HG03442 (cell line): Measurements from ENCODE around the gene SAP25.

Experiments used
- ATAC-seq: cut with Tn5 transposase; IDR thresholded peaks from one replicate; pipeline ENCODE4 v1.9.1; 2021; ENCODE audit warnings: mild to moderate bottlenecking, moderate library complexity; ENCODE audit not compliant: unreplicated experiment

The SAP25 gene

DNA sequence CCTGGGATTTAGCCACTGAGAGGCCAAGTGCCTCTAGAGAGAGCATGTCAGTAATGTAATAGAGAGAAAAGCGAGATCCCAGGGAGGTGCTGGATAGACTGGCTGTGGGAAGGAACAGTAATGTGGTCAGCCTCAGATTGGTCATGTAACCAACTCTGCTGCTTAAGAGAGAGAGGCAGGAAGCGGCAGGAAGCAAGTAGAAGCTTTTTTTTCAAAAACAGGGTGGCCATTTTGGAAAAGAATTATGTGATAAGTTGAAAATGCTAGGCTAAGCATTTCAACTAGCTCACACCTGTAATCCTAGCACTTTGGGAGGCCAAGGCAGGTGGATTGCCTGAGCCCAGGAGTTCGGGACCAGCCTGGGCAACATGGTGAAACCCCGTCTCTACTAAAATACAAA is 24.7 kb upstream of the SAP25 start:
- no peak for ATAC-seq

DNA sequence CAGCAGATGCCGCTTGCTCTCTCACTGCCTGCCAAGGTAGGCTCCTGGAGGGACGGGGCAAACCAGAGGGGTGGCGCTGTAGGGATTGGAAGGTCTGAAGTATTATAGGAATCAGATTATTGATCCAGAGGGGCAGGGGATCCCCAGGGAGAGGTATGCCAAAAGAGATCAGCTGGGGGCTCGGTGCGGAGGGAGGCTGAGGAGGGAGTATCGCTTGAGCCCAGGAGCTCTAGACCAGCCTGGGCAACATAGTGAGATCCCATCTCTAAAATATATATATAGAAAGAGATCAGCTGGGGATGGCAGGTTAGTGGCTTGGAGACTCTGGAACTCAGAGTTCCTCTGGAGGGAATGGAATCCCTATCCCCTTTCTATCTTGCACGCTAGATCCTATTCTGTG is 21.5 kb upstream of the SAP25 start:
- ATAC-seq = no peak

DNA sequence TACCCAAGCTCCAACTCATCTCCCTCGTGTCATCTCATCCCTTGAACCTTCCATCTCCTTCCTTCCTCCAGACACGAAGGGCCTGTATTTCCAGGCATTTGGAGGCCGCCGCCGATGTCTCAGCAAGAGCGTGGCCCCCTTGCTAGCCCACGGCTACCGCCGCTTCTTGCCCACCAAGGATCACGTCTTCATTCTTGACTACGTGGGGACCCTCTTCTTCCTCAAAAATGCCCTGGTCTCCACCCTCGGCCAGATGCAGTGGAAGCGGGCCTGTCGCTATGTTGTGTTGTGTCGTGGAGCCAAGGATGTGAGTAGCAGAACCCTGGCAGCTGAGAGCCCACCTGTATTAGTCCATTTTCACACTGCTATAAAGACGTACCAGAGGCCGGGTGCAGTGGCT is 17.9 kb upstream of the SAP25 start:
- no peak for ATAC-seq

DNA sequence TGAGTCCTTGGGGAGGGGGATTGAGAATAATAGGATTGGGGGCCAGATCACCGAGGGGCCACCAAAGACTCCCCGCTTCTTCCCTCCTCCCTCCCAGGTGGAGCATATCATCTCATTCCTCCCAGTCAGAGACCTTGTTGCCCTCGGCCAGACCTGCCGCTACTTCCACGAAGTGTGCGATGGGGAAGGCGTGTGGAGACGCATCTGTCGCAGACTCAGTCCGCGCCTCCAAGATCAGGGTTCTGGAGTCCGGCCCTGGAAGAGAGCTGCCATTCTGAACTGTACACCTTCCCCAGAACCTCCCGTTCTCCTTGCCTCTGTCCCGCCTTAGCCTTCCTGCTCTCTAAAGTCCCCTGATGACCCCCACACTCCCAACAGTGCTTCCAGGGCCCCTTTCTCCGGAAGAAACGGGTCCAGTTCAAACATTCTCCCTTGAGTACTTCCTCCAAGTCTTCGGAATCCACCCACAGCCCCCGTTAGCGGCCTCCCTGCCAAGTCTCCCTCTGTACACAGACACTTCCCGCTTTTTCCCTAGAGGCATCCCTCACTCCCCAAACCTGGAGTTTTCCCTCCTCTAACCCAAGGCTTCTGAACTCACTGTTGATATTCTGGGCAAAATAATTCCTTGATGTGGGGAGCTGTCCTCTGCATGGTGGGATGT is 16.5 kb upstream of the SAP25 start:
- ATAC-seq = no peak

DNA sequence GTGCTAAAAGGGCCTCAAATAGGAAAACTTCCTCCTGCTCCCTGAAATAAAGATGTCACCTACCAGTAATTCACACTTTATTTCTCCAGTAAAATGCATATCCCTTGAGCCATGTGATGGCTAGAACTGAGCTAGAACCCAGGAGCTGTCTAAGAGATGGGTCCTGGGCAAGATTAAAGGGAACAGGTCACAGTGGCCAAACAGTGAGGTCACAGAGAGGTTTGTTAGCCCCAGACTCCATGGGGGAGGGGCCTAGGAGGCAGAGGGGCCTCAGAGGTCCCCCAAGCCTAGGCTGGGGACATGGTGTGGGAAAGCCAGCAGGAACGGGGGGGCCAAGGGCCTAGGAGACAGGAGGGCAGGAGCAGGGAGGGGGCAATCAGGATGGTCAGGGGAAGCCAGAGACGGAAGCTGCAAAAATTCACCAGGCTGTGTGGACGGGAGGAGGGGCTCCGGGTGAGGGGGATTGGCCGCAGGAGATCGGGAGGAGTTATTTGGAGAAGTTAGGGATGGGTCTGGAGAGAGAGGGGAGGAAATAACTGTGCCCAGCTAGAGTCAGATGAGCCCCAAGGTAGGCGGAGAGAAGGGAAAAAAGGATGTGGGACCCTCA is 15.7 kb upstream of the SAP25 start:
- ATAC-seq = no peak

DNA sequence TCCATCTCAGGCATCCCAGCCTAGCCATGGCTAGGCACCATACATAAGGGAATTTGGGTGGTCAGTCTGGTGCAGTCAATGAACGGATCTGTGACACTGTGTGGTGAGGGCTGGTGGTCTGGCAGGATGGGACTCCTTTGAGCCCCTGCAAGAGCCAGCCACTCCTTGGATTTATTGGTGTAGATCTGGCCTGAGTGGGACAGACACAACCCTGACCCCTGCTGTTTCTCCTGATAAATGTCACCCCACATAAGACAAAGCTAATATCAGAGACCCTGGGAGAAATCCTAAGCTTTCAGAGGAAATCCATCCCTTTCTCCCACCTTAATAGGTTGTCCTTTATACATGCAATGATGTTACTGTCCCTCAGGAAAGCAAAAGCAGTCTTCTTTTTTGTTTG is 14.7 kb upstream of the SAP25 start:
- no peak for ATAC-seq

DNA sequence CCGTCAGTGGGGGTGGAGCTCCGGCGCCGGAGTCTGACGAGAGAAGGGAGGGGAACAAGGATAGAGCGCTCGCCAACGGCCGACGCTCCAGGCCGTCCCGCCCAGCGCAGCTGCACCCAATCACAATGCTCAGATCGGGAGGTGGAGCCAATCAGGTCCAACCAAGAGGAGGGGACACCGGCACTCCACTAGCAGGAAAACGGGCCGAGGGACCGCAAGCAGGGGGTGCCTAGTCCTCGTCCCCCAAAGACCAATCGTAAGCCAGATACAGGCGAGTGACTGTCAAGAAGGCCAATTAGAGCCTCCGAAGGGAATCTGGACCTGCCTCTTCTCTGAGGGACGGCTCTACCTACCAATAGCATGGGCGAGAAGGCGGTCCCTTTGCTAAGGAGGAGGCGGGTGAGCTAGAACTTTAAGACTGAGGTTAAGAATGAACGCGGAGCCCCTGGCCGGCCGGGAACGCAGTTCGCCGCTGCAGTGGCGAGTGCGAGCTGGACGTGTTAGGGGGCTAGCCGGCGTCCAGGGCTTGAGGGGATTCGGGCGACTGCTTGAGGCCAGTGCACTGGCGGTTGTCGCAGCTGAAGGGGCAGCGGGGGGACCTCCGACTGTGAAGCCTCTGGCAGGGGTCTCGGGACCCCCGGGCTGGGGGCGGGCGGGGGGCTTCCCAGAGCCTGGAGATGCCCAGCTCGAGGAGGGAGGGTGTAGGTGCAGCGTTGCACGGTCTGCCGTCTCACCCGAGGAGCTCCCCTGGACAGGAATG is 12.7 kb upstream of the SAP25 start, which contains the start of gene FBXO24:
TSS of gene FBXO24 (plus strand) at position 63 of the 760 bp plus-strand sequence. CDS start at position 361, 298 bp downstream.
- ATAC-seq = peak; percentile 83

DNA sequence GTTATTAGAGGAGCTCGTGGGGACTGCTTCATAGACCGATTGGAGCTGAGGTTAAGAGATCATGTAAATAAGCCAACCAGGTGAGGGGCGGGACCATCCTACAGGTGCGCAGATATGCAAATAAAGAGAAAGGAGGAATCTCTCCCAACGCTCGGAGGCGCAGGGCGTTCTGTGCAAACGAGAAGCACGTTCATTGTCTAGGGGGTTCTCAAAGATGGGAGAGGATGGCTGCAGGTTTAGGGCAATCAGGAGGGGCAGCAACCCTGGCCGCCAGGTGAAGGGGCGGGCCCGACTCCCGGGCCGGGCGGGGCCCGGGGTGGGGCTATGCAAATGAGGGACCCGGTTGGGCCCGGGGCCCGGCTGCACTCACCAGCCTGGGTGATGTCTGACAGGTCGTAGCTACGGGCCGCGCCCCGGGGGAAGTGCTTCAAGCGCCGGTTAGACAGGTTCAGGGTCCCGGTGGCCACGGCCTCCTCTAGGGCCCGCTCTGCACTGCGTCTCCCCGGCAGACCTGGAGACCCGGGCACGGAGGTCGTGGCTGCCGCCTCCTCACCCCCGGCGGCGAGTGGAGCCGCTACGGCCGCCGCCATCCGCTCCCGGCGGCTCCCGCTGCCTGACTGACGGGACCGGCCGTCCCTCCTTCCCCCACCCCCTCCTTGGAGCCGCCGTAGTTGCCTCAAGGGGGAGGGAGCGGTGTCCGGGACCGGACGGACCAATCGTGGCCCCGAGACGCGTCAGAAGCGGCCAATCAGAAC is 12.0 kb upstream of the SAP25 start, which contains the start of gene LRCH4:
TSS of gene LRCH4 (minus strand) at position 619 of the 755 bp plus-strand sequence. CDS start at position 590, 29 bp downstream.
- ATAC-seq = peak; percentile 20

DNA sequence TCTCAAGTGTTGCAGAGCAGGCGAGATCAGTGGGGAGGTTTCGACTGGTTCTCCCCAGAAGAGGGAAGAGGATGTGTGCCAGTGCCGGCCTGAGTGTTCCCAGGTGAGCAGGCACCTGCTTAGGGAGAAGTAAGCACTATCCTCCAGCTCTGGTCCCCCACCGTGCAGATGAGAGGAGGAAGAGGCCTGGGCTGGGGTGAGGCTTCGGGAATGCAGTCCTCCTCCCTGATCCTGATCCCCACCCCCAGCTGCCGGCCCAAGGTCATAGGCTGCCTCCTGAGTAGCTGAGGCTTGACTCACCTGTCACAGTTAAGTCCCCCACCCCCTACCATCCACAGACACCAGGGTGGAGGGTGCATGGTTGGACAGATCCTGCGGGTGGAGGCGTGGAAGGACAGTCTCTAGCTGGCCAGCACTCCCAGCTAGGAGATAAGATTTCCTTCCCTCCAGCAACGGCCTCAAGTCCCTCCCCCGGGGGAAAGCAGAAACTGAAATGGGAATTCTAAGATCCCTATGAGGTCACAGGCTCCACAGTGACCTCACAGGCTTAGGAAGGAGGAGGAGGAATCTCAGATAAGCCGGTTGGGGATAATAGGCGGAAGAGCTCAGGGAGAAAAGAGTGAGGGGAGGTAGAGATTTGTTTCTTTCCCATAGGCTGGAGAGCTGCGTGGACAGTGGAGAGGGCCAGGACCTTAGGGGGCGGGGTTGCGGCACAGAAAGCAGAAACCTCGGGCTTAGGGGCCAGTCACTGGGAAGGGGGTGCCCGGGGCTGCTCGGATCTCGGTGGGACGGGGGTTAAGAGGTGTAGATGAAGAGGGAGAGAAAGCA is 11.2 kb upstream of the SAP25 start:
- ATAC-seq = no peak

DNA sequence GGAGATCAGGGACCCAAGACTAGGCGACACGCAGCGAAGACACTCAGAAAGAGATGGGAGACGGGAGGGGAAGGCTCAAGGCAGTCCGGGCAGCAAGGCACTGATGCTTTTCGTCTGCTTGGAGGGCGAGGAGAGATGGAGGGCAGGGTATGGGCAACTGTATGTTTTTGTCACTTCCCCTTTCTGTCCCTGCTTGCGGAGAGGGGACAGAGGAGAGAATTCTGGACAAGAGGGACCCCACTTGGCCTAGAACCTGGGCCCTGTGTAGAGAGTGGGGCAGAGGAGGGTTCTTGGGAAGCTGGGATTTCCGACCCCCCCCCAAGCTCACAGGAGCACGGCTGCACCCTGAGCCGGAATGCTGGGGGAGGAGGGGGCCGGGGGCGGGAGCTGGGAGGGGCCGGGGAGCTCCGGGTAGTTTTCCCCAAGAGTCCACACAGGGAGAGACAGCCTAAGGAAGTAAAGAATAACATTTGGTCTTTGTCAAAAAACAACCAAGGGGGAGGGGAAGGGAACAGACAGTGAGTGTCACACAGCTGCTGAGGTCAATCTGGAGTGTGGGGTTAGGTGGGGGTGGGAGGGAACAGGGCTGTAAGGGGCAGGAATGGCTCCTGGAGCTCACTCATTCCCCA is 10.5 kb upstream of the SAP25 start:
- ATAC-seq = no peak

DNA sequence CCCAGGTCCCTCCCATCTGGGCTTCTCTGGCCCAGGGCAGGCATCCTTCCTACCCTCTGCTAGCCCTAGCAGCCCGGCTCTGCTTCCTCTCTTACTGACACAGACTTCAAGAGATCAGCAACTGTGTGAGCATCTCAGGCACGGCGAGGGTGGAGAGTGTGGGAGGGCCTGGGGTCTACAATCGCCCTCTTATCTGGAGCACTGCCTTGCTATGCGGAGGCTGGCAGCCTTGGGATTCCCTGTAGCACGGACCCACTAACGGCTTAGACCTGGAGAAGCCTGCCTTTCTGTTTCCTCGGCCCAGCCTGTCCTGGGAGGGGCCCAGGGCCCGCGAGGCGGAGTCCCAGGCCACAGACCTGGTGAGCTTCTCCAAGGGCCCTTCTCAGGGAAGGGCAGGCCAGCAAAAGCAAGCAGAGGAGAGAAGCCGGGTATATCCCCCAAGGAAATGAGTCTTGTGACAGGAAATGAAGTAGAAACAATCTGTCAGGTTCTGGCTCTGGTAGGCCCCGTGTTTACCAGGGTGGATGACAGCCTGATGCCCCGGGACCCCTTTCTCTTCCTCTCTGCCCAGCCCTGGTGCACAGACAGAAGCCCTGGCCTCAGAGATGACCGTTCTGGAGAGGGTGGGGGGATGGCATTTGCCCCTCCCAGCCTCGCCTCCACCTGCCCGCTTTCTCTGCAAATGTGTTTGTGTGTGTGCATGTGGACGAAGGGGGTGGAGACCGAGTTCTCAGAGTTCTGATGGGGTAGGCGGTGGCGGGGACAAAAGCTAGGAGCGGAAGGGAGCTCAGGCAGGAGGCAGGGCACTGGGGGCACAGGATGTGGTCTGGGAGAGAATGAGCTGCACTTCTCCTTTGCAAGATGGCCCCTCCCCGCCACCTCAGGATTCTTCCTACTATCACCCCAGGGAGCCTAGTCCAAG is 9.7 kb upstream of the SAP25 start:
- ATAC-seq = no peak

DNA sequence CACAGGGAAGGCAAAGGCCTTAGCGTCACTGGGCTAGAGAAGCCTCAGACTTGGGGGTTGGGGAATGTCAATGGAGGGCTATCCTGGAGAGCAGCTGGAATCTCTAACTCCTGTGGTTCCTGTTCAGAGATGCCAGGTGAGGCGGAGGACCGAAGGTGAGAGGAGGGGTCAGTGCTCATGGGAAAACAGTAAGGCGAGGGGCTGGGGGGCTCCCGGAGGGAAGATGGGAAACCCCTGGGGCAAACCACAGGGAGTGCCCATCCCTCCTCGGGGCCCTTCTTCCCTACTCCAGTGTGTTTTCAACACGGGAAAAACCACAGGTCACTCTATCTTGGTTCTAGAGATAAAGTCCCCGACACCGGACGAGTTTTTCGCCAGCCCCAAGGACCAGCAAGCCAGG is 8.9 kb upstream of the SAP25 start:
- no peak for ATAC-seq

DNA sequence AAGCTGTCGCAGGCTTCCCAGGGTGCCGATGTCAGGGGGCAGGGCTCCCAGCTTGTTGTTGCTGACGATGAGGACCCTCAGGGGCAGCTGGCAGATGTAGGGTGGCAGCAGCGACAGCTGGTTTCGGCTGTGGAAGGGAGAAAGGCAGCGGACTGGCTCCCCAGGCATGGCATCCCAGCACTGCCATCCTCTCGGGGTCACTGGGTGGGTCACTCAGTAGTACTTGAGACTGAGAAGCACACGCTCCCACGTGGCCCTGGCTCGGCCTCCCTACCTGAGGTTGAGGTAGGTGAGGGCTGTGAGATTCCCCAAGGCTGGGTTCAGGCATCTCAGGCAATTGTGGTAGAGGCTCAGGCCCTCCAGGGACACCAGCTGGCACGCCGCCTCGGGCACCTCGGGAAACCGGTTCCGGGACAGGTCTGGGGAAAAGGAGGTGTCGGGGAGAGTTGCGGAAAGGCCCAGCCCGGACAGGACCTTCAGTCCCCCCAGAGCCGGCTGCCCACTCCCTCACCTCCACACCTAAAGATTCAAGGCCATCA is 8.4 kb upstream of the SAP25 start:
- no peak for ATAC-seq

DNA sequence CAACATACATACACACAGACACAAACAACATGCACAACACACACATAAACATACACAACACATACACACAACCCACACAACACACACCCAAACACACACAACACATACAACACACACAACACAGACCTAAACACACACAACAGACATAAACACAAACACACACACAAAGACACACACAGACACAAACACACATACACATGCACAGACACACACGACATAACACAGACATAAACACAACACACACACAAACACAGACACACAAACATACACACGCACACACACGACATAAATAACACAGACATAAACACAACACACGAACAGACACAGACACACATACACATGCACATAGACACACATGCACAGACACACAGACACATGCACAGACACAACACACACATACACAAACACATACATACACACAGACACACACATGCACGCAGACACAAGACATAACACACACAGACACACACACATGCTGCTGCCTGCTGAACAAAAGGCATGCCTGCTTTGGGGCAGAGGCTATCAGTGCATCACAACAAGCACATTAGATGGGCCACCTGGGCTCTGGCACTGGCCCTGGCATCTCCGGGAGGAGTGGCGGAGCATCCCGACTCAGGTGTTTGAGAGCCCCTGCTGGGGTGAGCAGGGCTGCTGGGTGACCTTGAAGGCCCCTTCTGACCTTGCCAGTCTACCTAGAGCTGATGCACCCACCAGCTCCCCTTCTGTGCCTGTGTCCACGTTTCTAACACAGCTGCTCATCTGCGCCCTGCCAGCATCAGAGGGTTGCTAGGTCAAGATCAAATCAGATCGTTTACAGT is 7.0 kb upstream of the SAP25 start:
- ATAC-seq = no peak

DNA sequence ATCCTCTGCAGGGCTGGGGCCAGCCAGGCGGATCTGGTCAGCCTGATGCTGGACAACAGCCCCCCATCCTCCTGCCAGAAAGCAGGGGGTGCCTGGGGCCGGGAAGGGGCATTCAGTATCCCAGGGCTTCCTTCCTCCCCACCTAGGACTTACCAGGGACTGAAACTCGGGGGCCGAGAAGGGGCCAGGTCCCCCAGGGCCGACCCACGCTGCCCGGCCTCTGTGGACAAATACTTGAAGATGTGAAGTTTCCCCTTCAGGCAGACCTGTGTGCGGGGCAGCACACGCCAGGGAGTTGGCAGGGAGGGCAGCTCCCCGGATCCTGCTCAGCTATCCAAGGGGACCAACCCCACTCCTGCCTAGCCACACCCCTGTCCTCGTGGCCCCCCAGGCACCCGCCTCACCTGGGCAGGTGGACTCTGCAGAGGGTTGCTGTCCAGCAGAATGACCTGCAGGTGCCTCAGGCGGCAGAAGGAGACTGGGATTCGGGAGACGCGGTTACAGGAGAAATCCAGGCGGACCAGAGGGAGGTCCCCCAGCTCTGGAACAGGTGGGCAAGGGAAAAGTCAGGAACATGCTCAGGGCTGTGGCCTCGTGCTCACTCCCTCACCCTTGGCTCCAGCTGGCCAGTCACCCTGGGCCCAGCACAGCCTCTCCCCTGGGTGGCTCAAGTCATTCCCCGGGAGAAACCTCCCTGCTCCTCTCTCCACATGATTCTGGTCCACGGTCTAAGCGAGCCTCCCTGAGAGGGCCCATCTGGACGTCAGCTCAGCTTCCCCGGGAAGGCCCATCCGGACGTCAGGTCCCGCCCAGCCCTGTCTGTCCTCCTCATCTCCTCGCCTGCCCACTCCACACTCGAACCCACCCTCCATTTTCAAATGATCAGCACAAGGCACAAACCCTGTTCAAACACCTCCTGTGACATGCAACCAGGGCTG is 4.8 kb upstream of the SAP25 start:
- ATAC-seq = no peak

DNA sequence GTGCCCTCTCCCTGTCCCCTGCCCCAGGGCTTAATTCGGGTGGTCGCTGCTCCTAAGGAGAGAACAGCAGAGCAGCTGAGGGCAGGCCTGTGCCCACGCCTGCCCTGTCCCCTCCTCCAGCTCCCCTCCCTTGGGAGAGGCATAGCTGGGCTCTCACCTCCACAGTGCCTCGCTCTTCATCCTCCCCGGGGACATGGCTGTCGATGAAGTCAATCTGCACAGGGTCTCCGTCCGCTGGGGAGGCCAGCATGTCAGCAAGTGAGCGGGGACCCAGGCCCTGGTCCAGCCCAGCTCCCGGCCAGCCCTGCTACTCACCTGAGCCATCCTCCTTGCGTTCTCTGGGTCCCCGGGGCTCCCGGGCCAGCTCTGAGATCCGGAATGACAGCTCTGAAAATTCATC is 3.8 kb upstream of the SAP25 start:
- ATAC-seq = no peak

DNA sequence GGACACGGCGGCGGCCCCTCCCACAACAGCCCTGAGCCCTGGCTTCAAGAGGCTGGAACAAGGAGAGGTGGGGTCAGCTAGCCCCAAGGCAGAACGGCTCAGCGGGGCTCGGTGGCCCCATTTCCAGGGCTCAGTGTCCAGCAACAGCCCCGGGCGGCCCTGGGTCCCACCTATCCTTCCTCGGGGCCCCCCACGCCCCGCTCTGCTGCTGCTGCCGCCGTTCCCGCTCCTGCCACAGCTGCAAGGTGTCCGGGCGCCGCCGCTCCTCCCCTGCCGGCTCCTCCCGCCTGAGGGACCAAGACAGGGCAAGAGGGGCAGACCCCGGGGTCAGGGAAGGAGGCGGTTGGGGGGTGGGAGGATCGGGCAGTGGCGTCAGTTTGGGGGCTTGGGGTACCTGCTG is 3.4 kb upstream of the SAP25 start:
- ATAC-seq = no peak
